ENCODE data around the gene ADRA2B.
A peak's percentile ranks its signal among the peaks of the same experiment; 100 is the strongest.
"Not testable (repeated sequence)": the region's sequence is repeated elsewhere in the genome, so short reads cannot be mapped to it uniquely, and the experiment has no call there.

ADRA2B gene

DNA sequence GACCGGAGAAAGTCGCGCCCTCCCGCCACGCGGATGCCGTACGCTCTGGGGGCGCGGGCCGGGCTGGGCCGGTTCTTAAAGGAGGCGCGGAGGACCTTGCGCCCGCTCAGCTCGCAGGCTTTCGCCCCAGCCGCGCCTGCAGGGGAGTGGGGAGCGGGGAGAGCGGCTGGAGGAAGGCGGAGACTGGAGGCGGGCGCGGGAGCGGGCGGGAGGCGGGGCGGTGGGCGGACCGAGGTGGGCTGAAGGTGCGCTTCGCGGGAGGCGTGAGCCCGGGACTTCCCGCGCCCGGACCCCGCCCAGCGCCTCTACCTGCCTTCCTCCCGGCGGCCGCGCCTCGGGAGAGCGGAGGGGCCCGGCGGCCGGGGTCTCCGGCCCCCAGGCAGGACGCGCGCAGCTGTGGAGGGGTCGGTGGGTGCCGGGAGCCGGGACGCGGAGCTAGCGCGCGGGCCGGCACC is at the start of gene ADRA2B:
Gene ADRA2B (minus strand): TSS at position 148 of the 455 bp plus-strand sequence. CDS start 422 bp downstream, outside the sequence.
- peak; percentile 84 for DNase-seq

DNA sequence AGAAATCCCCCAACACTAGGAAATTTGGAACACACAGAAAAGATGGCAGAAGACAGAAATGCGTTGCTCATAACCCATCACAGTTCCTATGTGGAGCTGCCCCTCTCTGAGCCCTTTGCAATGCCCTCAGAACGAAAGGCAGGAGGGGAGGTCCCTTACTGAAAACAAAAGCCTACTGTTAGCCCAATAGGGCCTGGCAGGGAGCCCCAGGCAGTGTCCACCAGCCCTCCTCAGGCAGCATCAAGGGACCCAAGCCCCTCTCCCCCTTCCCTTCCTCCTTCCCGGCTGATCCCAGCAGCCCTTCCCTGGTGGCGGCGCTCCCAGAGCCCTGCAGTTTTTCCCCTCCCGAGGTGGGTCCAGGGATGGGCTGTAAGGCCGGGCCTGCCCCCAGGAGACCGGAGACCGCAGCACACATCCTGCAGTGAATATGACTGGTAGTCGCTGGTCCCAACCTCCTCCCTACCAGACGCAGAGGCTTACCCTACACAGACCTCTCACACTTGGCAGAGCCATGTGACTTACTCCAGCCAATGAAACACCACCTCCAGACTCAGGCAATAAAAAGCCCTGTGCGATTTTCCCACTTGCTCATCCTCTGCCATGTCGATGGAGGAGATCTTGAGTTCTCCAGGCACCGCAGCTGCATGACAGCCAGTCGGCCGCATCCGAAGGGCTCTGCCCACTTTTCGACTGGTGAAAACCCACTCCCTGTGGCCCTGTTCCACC is 48.3 kb upstream of the ADRA2B start:
- DNase-seq, result peak; percentile 80

DNA sequence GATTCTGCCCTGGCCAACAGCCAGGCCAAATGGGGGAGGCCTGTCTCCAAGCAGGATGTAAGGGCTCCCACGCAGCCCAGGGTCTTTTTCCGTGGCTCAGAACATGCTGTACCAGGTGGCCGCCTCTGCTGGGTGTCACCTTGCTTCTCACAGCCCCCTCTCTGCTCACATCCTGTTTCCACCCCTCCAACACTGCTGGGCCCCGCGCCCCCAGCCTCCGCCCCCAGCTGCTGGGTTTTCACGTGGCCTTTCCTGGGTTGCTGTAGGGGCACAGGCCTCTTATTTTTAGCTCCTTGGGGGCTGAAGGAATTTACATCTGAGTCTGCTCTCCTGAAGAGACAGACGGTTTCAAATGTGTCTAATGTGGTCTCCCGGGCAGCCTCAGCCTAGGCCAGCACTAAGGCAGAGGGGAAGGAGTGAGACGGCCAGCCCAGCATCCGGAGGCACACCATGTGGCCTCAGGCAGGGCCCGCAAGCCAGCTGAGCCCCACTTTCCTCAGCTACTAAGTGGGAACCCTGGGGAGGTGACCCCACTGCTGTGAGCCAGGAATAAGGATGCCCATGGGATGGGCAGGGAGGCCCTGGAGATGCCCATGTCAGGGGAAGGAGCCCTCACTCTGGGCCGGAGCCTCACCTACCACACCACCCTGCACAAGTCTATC is 47.5 kb upstream of the ADRA2B start:
- DNase-seq, result peak; percentile 78

DNA sequence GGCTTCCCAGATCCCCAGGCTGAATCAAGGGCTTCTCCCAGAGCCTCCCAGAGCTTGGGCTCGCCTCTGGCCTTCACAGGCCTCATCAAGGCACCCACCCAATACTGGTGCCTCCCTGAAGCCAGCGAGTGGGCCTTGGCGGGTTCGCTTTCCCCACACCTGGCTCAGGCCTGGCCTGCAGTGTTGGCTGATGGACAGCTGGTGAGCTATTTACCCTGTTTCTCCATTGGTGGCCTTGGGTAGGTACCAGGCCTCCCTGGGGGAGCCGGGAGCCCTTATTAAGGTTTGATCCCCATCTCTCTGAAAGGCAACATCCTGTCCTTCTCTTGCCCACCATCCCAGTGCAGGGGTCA is 47.0 kb upstream of the ADRA2B start:
- no peak for DNase-seq

DNA sequence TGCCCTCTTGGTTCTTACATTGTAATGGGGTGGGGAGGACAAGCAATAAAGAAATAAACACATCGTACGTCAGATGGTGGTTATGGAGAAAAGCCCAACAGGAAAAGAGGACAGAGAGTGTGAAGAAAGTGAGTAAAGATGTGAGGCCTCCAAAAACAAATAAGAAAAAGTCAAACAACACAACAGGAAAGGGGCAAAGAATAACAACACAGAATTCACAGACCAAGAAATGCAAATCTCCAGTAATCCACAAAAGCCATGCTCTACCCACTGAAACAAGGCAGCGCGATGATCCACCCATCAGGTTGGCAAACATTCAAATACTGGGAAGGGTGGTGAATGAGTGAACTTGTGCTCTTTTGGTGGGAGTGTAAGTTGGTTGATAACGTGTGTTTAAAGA is 45.5 kb upstream of the ADRA2B start:
- peak; percentile 48 for DNase-seq

DNA sequence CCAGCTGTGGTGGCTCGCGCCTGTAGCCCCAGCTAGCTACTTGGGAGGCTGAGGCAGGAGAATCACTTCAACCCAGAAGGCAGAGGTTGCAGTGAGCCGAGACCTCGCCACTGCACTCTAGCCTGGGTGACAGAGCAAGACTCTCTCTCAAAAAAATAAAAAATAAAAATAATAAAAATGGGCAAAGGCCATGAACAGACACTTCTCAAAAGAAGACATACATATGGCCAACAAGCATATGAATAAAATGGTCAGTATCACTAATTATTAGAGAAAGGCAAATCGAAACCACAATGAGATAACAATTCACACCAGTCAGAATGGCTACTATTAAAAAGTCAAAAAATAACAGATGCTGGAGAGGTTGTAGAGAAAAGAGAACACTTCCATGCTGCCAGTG is 44.0 kb upstream of the ADRA2B start:
- not testable (repeated sequence) for DNase-seq

DNA sequence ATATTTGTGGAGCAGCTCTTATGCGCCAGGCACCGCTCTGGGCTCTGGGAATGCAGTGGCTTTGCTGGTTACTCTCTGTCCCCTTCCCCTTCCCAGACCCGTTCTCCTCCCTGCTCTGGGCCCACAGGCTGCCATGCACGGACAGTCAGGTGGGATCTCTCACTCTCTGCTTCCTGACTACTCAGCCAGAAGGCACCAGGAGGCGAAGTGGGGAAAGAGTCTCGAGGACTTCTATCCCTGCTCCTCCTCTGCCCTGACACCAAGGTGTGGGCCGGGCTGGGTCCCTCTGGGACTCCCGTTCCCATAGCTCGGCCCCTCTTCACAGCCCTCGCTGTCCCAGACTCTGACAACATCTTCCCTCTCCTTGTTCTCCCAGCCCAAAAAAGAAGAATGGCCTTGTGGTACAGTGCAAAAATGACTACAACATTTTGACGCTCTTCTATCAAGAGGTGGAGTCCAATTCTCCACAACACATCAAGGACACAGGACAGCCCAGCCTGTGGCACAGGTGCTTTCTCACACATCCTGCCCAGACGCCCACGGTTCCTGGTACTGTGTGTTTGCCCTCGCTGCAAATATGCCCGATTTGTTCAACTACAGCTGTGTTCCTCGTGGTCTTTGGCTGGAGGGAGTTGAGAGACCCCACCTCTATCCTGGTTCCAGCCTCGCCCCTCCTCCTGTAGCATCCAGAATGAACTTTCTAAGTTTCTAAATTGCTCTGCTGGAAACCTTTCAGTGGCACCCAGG is 42.9 kb upstream of the ADRA2B start:
- peak; percentile 42 for DNase-seq

DNA sequence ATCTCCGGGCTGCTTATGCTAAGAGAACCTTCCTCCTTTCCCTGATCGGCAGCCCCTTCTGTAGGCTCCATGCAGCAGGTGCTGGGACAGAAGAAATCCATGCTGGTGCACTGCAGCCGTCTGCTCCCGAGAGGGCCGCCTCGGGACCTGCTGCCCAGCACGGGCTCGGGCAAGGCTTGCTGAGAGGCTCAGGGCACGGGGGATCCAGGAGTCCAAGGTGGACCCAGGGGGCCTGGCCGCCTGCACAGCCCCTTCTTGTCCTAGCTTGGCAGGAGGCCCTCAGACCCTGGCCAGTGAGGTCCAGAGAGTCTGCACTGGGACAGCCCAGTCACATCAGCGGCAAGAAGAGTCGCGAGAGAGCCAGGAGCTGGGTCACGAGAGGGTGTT is 42.2 kb upstream of the ADRA2B start:
- no peak for DNase-seq

DNA sequence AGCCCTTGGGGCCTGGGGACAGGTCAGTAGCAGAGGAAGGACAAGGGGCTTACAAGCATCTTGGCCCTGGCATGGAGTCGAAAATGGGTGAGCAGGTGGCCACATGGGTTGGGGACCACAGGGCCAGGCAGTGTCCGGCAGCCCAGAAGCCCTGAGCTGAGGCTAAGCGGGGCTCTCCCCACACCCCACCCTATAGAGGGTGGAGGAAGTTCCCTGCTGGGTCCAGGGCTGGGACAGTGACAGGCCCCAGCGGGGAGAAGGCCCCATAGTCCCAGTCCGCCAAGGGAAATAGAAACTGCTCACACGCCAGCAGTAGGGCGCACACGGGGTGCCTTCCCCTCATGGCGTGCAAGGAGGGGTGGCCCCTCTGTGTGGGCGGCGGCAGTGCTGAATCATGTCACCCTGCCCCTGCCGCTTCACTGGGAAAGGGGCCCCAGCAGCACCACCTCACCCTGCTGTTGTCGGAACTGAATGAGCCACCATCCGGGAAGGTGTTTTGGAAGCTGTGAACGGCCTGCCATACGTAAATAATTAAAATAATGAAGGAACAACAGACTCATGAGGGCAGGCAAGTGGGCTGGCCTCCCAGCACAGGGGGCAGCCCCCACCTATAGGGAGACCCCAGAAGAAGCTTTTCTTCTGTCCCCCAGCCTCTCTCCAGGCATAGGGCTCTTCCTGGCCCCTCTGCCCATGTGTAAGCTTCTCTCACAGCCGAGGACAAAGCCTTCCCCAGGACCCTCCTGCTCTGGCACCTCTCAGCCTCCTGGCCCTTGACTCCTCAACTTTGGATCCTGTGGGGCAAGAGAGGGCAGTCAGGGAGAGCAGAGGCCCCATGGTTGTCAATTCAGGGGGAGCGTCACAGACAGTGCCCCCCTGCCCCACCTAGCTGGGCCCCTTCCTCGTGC is 41.5 kb upstream of the ADRA2B start:
- peak; percentile 72 for DNase-seq

DNA sequence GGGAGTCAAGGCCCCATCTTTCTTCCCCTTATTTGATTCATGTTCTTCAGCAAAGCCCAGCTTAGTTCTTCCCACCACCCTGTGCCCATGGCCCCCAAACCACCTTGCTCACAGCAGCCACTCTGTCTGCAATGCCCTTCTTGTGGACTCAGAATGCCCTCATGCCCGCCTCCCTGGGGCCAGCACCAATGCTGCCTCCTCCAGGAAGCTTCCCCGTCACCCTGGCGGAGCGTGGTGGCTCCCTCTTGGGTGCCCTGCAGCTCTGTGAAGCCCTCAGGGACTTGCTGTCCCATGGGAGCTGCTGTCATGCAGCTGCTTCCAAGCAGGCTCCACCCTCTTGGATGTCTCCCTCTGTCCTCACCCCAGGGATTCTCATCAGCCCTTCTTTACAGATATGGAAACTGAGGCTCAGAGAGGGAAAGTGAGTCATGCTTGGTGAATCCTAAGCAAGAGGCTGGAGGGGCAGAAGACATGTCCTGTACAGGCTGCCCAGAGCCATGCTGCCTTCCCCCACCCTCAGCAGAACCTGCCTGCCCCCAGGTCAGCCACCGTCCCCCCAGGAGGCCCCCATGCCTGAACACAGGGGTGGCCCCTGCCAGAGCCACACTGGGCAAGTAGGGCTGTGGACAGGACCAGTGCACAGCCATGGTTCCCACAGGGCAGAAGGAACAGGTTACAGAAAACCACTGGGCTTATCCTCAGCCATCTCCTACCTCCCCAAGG is 40.7 kb upstream of the ADRA2B start:
- DNase-seq, result no peak

DNA sequence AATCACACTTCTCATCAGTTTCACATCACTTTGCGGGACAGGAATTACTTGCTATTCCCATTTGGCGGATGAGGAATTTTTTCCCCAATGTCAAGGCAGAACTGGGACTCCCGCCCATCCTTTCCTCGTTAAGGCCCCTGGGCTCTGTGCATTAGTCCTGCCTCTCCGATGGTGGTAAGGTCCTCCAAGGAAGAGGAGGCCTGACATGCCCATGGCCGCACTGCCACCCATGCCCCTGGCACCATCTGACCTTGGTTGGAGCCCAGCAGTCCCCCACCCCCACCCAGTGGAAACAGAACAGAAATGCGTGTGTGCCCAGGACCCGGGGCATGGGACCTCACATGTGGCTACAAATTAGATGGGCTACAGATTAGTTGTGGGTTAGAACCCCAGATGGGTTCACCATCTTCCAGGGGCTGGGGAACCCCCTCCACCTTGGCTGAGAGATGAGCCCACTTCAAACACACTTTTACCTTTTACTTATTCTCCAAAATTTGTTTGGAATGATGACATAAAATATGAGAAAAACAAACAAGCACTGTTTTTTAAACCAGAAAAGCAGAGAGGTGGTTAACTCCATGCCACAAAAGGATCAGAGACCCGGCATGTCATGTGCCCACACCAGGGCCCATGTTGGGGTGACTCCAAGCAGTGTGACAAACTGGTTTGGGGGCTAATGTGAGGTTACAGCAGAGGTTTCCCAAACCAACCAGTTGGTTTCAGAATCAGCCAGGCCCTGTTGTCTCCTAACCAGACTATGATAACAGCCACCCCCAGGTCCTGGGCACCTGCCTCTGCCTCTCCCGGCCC is 39.8 kb upstream of the ADRA2B start:
- DNase-seq, result peak; percentile 52

DNA sequence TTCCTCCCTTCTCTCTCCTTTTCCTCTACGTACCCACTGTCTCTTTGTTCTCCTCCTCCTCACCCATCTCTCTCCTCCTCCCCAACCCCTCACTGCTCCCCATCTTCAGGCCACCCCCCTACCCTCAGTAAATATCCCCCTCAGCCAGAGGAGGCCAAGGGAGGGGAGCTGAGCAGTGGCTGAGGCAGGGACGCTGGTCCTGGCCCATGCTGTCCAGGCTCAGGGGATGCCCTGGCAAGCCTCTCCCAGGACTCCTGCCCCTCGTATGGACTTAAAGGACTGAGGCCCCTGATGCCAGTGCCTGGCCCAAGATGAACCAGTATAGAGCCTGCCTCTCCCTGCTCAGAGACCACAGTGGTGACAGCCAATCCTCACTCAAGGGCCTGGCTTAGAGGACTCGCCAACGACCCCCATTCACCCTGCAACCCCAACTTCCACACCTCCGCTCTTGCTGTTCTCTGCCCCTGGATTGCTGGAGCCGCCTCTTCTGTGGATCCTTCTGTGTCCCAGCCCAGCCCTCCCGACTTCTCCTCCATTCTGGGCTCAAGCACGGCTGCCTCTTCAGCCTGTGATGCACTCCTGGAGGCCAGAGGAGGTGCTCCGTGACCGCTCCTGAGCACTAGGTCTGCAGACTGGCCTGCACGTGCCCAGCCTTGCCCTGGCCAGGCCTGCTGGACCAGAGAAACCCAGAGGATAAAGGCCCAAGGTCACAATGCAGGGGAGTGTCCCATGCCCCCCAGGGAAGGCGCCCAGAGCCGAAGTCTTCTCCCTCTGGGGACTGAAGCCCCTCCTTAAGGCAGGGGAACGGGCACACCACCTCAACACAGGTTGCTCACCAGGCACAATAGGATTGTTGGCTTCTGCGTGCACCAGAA is 38.4 kb upstream of the ADRA2B start:
- DNase-seq, result no peak

DNA sequence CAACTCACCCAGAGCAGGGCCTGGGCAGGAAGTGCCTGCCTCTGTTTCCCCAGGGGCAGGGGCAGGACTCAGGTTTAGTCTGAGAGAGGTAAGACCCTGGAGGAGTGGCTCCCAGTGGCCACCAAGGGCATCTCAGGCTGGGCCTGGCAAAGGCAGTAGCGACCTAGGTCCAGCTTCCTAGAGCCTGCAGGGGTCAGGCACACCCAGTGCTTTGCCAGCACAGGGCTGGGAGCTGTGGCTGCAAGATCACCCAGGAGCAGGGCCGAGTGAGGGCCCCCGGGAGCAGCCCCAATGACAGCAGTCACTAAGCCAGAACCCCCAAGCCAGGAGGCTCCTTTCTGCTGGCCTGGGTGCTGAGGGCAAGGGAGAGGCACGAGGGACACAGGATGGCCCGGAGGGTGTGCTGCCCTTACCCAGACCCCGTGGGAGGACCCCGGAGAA is 37.6 kb upstream of the ADRA2B start:
- DNase-seq, result no peak

DNA sequence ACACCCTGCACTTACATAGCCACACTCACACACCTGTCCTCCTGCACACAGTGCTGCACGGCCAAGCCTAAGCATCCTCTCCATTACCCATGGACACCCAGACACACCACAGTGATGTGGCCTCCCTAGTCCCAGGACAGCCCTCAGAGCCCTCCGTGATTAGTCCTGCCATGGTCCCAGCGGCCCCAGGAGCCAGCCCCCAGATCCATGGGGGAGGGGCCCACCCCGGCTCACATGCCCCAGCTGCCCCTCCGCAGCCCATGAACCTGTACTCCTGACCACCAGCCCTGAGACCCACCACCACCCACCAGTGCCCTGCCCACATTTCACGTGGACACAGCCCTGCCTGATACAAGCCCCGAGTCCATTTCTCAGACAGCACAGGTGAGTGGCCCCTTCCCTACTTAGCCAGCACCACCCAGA is 36.9 kb upstream of the ADRA2B start:
- no peak for DNase-seq

DNA sequence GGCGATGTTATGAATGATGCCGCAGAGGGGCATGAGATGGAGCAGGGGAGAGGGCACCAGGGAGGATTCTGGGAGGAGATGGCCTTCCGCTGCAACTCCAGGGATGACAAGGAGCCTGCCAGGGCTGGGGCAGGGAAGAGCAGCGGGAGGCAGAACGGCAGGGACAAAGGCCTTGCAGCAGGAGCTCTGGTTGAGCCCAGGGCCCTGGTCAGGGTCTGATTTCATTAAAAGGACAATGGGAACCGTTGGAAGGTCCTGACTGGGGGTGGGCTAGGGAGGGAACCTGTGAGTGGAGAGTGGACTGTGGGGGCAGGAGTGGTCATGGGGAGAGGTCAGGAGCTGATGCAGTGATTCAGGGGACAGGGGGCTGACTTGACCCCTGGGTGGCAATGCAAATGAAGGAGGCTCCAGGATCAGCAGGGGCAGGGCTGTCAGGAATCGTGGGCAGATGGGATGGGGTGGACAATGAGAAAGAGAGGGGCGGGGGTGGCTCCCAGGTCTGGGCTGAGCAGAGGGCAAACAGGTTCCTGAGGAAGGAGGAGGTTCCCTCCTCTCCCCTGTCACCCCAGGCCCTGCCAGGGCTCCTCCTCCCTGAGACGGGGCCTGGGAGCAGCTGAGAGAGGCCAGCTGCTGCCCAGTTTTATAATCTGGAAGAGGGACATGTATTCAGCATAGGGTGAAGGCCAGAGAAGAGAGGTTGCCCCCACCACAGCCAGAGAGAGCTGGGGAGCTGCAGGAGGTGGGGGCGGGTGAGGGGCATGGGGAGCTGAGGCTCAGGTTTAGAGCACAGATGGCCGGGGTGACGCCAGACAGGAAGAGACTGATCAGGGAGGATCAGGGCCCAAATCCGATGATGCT is 36.2 kb upstream of the ADRA2B start:
- DNase-seq, result no peak

DNA sequence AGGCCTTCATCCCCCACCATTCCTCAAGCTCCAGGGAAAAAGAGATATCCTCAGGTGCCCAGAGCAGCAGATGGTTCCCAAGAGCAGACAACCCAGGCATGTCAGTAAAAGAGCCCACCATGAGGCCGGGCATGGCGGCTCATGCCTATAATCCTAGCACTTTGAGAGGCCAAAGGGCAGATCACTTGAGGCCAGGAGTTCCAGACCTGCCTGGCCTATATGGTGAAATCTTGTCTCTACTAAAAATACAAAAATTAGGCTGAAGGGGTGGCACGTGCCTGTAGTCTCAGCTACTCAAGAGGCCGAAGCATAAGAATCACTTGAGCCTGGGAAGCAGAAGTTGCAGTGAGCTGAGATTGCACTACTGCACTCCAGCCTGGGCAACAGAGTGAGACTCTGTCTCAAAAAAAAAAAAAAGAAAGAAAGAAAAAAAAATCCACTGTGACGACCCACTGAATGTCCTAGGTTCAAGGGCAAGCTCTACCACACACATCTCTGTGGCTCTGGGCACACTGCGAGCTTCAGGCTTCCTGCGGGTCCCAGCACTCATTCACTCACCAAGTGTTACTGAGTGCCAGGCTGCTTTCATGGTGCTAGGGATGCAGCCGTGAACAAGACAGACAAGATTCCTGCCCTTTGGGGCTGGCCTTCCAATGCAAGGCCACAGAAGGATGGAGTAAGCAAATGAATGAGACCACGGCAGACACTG is 35.4 kb upstream of the ADRA2B start:
- no peak for DNase-seq

DNA sequence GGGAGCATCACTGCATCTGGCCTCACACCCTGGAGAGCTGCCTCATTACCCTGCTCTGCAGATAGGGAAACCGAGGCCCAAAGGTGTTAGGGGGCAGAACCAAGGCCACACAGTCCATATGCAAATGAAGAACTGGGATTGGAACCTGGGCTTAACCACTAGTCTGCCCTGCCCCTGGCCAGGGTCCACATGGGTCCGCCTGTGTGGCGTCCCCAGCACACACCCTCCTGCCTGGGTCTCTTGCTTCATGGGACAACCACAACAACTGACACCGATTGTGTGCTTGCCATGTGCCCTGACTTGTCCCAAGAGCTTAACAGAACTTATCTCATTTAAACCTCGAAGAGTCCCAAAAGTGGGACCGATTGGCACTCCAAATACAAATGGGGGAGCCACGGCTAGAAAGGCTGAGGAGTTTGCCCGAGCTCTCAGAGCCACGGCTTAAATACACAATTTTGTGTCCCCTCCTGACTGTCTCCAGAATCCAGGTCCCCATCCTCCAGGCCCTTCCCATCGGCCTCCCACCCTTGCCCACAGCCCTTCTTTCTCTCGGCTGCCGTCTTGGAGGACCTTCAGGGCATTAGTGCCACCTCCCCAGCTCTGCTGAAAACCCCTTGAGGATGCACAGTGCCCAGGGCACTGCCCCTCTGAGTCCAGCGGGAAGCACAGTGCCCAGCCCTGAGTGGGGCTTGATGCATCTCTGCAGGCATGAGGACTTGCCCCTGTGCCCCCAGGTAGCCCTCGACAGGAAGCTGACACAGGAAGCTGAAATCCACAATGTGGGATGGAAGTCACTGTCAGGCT is 34.6 kb upstream of the ADRA2B start:
- no peak for DNase-seq

All from CD4-positive, alpha-beta T cell treated with Interleukin-21 for 1 hour (primary cell).